Body of pancreas (tissue), 4 donors: Measurements from ENCODE around the gene RHBDF2. TPM values are rescaled to one million over a fixed set of nuclear protein-coding genes. Genes with fewer than 3 reads are reported as not detected.

Experiments used
- ATAC-seq: fragments of 150-250 bp; one replicate; pipeline ENCODE4 v1.9.1; 2016
- DNase-seq, 4 donors: peaks; one replicate each; pipeline ENCODE4 v3.0.0-alpha.2; 2019
- H3K27ac ChIP-seq, 4 donors: fragments of 200-600 bp; sonication (generic); 1 replicate in 3 of 4; 2 replicates in 1 of 4; pipeline versions ENCODE4 v1.5.1 to v1.6.1; 2016 to 2019; ENCODE audit warnings: mild to moderate bottlenecking in 1 of 4, mixed read lengths in 1 of 4, moderate library complexity in 1 of 4
- H3K27me3 ChIP-seq, 2 donors: fragments of 200-600 bp; sonication (generic); one replicate each; pipeline ENCODE4 v1.6.0; 2016; ENCODE audit warnings: mild to moderate bottlenecking in 1 of 2
- H3K36me3 ChIP-seq, 2 donors: fragments of 200-600 bp; sonication (generic); replicated peaks in 1 of 2; 2 replicates each; pipeline ENCODE4 v1.5.1; 2016; ENCODE audit warnings: low read depth in 2 of 2; ENCODE audit not compliant: insufficient read depth in 1 of 2
- H3K4me1 ChIP-seq: fragments of 200-600 bp; sonication (generic); one replicate; pipeline ENCODE4 v1.6.0; 2016
- H3K4me3 ChIP-seq, 2 donors: fragments of 200-600 bp; sonication (generic); 1 replicate in 1 of 2; 2 replicates in 1 of 2; pipeline ENCODE4 v1.5.1; 2016 to 2019
- H3K9me3 ChIP-seq, 3 donors: fragments of 200-600 bp; sonication (generic); 1 replicate in 2 of 3; 2 replicates in 1 of 3; pipeline ENCODE4 v1.5.1; 2016
- CTCF ChIP-seq, 7 experiments: fragments of 450-650 bp in 4 of 7; fragments of 200-600 bp in 3 of 7; sonication (generic) in 3 of 7; IDR thresholded peaks; one replicate each; pipeline ENCODE4 v1.5.1; 2016 to 2019; ENCODE audit warnings: antibody characterized with exemption in 7 of 7
- POLR2A ChIP-seq, 3 donors: fragments of 450-650 bp; IDR thresholded peaks; one replicate each; pipeline ENCODE4 v1.6.1; 2016; ENCODE audit warnings: antibody characterized with exemption in 3 of 3, mild to moderate bottlenecking in 2 of 3
- WGBS, 2 donors: methylation state at CpG; one replicate each; pipeline ENCODE4 v1.1.5; 2017; 5-methylcytosine and 5-hydroxymethylcytosine counted together
- intact Hi-C: fragments of 100-400 bp; cut with DNase I; formaldehyde crosslinking; loops from one replicate; pipeline ENCODE4 v1.15.1; 2023
- total RNA-seq, 2 donors: library from RNA; depleted of rRNA; stranded (reverse); fragments of >200 nt; gene quantifications; one replicate each; pipeline ENCODE4 v1.1.0, GENCODE V29; 2016

RHBDF2 gene
- total RNA-seq, 2 donors from 2014 or later = 23.1 to 48.1 TPM

- H3K27ac ChIP-seq = no peak overlapping the region
- no peaks in the 10 kb centered on the region for H3K36me3 ChIP-seq
- no peaks in the 10 kb centered on the region for H3K9me3 ChIP-seq
- TF ChIP-seq CTCF (IDR thresholded peaks at IDR 0.05) (peak; percentile 90 to 97 (median 95)), POLR2A (IDR thresholded peaks at IDR 0.05) (no peak)
- DNase-seq (peak; percentile 83 to 89 (median 86)), ATAC-seq (peak; percentile 58)
- no peak overlapping the region for H3K4me3 ChIP-seq
- no peaks in the 10 kb centered on the region for H3K27me3 ChIP-seq
- intact Hi-C loops = no loop called here
- H3K4me1 ChIP-seq = peaks cover 32% of the 10 kb centered on the region
- 18 to 21% methylated on average over 18 to 24 of the region's 24 CpGs for WGBS, 2 donors
These were observed 5.5 kb upstream of the RHBDF2 start for GRCh38 chr17:76506408-76507345.

GRCh38 chr17:76504117-76504516 lies 2.9 kb upstream of the RHBDF2 start:
- 70 to 89% methylated on average over 7 of the region's 7 CpGs for WGBS, 2 donors
- ATAC-seq (no peak), DNase-seq (no peak)
- H3K4me1 ChIP-seq = peaks cover 41% of the 10 kb centered on the region
- H3K27me3 ChIP-seq = no peaks in the 10 kb centered on the region
- H3K4me3 ChIP-seq = no peak overlapping the region
- TF ChIP-seq CTCF (IDR thresholded peaks at IDR 0.05) (no peak), POLR2A (IDR thresholded peaks at IDR 0.05) (no peak)
- intact Hi-C loops = loop anchor here (2.0 kb wide), 1 partner anchor 37 kb away; the partner anchor contains the start of gene AANAT
- H3K9me3 ChIP-seq = no peaks in the 10 kb centered on the region
- no peak overlapping the region for H3K27ac ChIP-seq
- no peaks in the 10 kb centered on the region for H3K36me3 ChIP-seq

GRCh38 chr17:76502341-76503211 lies 1.4 kb upstream of the RHBDF2 start:
- Histone ChIP-seq H3K9me3 (no peaks in the 10 kb centered on the region), H3K27me3 (no peaks in the 10 kb centered on the region), H3K27ac (peak overlapping the region; percentile 85 to 96 (median 92)), H3K36me3 (no peaks in the 10 kb centered on the region), H3K4me3 (no peak overlapping the region), H3K4me1 (peaks cover 57% of the 10 kb centered on the region)
- 41 to 50% methylated on average over 8 of the region's 8 CpGs for WGBS, 2 donors
- ATAC-seq (no peak), DNase-seq (peak in 3 of 4 donors; percentile 52 to 73 (median 54))
- intact Hi-C loops = no loop called here
- no peak for TF ChIP-seq CTCF (IDR thresholded peaks at IDR 0.05)
- no peak for TF ChIP-seq POLR2A (IDR thresholded peaks at IDR 0.05)

GRCh38 chr17:76501827-76502307 lies 644 bp upstream of the RHBDF2 start:
- H3K27ac ChIP-seq = peak overlapping the region; percentile 85 to 96 (median 92)
- intact Hi-C loops = no loop called here
- H3K36me3 ChIP-seq = no peaks in the 10 kb centered on the region
- H3K27me3 ChIP-seq = no peaks in the 10 kb centered on the region
- H3K4me3 ChIP-seq = no peak overlapping the region
- no peak for TF ChIP-seq POLR2A (IDR thresholded peaks at IDR 0.05)
- TF ChIP-seq CTCF (IDR thresholded peaks at IDR 0.05) = no peak
- peaks cover 64% of the 10 kb centered on the region for H3K4me1 ChIP-seq
- WGBS, 2 donors = 38 to 40% methylated on average over 2 to 11 of the region's 11 CpGs
- no peaks in the 10 kb centered on the region for H3K9me3 ChIP-seq
- peak; percentile 22 for ATAC-seq
- peak; percentile 64 to 85 (median 82) for DNase-seq
